ENCODE results near the gene PRAMEF9. TPM values are rescaled to one million over a fixed set of nuclear protein-coding genes. Genes with fewer than 3 reads are reported as not detected.
"Not testable (repeated sequence)": the region's sequence is repeated elsewhere in the genome, so short reads cannot be mapped to it uniquely, and the experiment has no call there.

Gene PRAMEF9
- total RNA-seq = not detected

DNA sequence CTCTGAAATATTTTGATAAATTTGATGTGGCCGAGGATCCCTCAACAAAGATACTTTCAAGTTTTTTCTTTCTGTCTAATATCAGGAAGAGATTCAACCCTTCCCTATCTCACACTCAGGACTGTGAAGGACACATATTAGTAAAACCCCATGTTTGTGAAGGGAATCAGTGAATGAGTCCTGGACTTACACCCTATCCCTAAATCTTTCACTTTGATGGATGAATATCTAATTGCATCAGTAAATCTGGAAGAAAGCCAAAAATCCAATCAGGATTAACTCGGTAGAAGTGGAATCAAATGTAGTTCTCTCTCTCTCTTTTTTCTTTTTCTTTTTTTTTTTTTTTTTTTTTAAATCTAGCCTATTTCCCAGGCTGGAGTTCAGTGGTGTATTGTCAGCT is at the start of gene PRAMEF9:
TSS of gene PRAMEF9 (plus strand) at position 301 of the 400 bp plus-strand sequence. CDS start 3,433 bp downstream, outside the sequence.
- H3K27me3 ChIP-seq (ENCODE audit: insufficient read depth, low read length); H3K4me3 ChIP-seq (ENCODE audit: low read length); H3K4me1 ChIP-seq (ENCODE audit: insufficient read depth, low read length): not testable (repeated sequence)

DNA sequence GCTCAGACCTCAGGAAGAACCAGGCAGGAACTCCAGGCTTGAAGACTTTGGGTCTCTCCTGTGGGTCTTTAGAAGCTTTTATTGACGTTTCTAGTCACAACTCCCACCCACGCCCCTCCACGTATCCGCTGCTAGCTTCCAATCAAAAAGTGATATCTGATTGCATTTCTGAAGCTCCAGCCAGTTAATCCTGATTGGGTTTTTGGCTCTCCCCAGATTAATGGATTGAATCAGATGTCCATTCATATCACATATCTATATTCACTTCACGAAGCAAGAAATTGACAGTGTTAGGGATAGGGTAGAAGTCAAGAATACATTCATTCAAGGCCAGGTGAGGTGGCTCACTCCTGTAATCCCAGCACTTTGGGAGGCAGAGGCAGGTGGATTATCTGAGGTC is 15.7 kb upstream of the PRAMEF9 start, which contains the start of gene PRAMEF26:
TSS of gene PRAMEF26 (minus strand) at position 101 of the 400 bp plus-strand sequence. CDS start 2,914 bp downstream, outside the sequence.
- H3K27me3 ChIP-seq (ENCODE audit: insufficient read depth, low read length); H3K4me1 ChIP-seq (ENCODE audit: insufficient read depth, low read length); H3K9me3 ChIP-seq (ENCODE audit: low read depth, low read length); H3K4me3 ChIP-seq (ENCODE audit: low read length): not testable (repeated sequence)

More for the DNA sequence above, at the start of gene PRAMEF9:
- H3K9me3 ChIP-seq (ENCODE audit: low read depth, low read length) = not testable (repeated sequence)

DNA sequence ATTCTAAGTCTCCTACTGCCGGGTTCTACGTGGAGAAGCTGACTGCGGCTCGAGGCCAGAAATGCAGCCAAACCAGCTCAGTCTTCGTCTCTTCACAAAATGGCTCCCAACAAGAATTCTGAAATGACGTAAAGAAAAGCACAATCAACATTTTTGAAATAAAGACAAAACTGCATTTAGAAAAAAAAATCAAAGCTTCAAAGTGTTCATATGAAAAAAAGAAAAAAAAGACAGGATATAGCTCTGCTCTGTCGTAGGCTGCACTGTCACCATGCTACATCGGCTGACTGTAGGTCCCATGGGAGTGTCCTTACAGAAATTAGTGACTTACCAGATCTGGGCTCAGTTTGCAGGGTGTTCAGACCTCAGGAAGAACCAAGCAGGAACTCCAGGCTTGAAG is 6.1 kb upstream of the PRAMEF9 start, which contains the start of gene HNRNPCL4:
TSS of gene HNRNPCL4 (minus strand) at position 101 of the 400 bp plus-strand sequence. CDS start 164 bp downstream, outside the sequence.
- H3K4me1 ChIP-seq (ENCODE audit: insufficient read depth, low read length); H3K9me3 ChIP-seq (ENCODE audit: low read depth, low read length); H3K4me3 ChIP-seq (ENCODE audit: low read length); H3K27me3 ChIP-seq (ENCODE audit: insufficient read depth, low read length): not testable (repeated sequence)

DNA sequence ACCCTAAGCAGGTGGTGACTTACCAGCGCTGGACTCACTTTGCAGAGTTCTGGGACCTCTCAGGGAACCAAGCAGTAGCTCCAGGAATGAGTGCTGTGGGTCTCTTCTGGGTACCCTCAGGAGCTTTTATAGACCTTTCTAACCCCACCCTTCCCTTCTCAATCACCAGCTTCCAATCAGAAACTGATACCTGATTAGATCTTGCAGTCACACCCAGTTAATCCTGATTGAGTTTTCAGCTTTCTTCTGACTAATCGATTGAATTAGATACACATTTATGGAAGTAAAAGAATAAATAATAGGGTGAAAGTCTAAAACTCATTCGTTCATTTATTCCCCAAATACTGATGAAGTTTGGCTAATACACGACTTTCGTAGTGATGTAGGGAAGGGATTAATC is 29.7 kb downstream of the PRAMEF9 start, which contains the start of gene PRAMEF13:
TSS of gene PRAMEF13 (minus strand) at position 101 of the 400 bp plus-strand sequence. CDS start 1,820 bp downstream, outside the sequence.
- H3K27me3 ChIP-seq (ENCODE audit: insufficient read depth, low read length); H3K4me3 ChIP-seq (ENCODE audit: low read length); H3K9me3 ChIP-seq (ENCODE audit: low read depth, low read length); H3K4me1 ChIP-seq (ENCODE audit: insufficient read depth, low read length): not testable (repeated sequence)

DNA sequence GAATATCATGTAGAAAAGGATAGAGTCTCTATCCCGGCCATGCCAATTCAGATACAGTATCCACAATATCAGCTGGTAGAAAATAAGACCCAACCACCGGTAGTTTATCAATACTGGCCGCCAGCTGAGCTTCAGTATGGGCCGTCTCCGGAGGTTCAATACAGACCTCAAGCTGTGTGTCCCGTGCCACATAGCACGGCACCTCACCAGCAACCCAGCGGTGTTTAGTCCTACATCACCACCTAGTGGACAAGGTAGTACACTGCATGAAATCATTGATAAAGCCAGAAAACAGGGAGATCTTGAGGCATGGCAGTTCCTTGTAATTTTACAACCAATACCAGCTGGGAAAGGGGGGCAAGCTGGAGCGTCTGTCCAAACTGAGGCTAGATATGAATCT is 37.1 kb downstream of the PRAMEF9 start:
- not testable (repeated sequence) for H3K27me3 ChIP-seq (ENCODE audit: insufficient read depth, low read length); H3K9me3 ChIP-seq (ENCODE audit: low read depth, low read length); H3K4me1 ChIP-seq (ENCODE audit: insufficient read depth, low read length); H3K4me3 ChIP-seq (ENCODE audit: low read length)

DNA sequence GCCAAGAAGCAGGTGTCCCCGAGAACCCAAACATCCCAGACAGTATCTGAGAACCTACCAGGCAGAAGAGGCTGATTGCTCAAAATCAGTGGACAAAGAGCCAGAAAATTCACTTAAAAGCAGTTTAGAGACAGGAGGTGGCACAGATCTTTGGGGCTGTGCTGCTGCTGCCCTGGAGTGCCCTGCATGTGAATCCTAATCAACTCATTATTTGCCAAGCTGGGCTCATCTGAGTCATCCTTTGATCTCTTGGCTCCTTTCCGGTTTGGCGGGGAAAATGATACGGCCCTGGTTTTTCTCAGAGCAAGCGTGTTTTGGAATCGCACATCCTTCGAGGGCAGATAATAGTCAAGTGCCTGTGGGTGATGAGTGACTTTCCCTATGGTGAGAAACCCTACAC is 45.0 kb downstream of the PRAMEF9 start:
- not testable (repeated sequence) for H3K9me3 ChIP-seq (ENCODE audit: low read depth, low read length); H3K4me3 ChIP-seq (ENCODE audit: low read length)

DNA sequence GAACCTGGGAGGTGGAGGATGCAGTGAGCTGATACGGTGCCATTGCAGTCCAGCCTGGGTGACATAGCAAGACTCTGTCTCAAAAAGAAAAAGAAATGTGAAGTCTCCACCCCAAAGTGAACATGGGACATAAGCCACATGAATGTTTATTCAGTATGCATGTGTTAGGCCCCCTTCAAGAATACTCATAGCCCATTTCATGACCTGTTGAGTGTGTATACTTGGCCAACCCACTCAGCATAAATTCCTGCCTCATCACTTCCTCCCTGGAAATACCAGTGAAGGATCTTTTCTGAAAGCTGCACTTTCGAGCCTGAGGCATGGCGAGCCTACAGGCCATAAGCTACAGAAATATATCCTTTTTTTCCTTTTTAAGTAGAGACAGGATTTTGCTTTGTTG is 47.6 kb downstream of the PRAMEF9 start:
- not testable (repeated sequence) for H3K9me3 ChIP-seq (ENCODE audit: low read depth, low read length); H3K4me1 ChIP-seq (ENCODE audit: insufficient read depth, low read length); H3K4me3 ChIP-seq (ENCODE audit: low read length); H3K27me3 ChIP-seq (ENCODE audit: insufficient read depth, low read length)

More for the DNA sequence above, 45.0 kb downstream of the PRAMEF9 start:
- not testable (repeated sequence) for H3K4me1 ChIP-seq (ENCODE audit: insufficient read depth, low read length); H3K27me3 ChIP-seq (ENCODE audit: insufficient read depth, low read length)

DNA sequence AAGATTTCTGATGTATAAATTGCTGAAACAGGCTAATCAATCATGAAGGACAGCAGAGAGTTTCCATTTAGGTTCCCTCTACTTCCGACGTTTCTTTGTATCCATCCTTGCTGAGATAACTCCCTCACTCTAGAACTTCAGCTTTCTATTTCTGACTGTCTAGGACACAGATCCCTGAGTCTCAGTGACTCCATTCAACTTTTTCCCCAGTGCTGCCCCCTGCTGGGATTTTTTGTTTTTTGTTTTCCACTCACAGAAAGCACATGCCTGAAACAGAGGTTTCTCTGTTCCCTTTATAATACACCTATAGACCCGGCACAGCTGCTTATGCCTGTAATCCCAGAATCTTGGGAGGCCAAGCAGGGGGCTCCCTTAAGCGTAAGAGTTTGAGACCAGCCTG is 51.1 kb downstream of the PRAMEF9 start:
- H3K27me3 ChIP-seq (ENCODE audit: insufficient read depth, low read length); H3K4me1 ChIP-seq (ENCODE audit: insufficient read depth, low read length); H3K4me3 ChIP-seq (ENCODE audit: low read length); H3K9me3 ChIP-seq (ENCODE audit: low read depth, low read length): not testable (repeated sequence)

DNA sequence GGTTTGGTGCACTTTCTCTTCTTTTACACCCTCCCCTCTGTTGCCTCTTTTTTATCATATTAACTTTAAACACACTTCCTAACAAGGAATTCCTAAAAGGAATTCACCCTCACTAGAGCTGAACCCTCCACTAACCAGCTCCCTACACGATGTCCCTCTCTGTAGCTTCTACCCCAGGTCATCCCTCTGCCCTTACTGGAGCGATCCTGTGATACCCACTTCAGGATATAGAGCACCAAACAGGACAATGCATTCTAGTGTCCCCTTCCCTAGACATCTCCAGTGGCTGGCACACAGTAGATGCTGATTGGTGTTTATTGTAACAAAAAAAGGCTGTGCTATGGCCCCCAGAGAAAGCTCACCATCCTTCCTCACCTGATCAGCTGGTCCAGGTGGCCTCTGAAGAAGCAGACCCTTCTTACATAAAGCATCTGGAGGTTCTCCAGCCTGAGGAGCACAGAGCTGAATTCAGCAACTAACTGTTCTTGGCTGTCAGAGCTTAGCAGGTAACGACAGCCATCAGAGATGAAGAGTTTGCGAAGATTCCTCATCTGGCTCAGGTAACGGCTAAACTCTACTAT is 52.9 kb downstream of the PRAMEF9 start:
- Histone ChIP-seq H3K4me1 (ENCODE audit: insufficient read depth, low read length) (no peaks in the 10 kb centered on the region), H3K27me3 (ENCODE audit: insufficient read depth, low read length) (no peaks in the 10 kb centered on the region), H3K4me3 (ENCODE audit: low read length) (no peak overlapping the region), H3K9me3 (ENCODE audit: low read depth, low read length) (no peaks in the 10 kb centered on the region)

DNA sequence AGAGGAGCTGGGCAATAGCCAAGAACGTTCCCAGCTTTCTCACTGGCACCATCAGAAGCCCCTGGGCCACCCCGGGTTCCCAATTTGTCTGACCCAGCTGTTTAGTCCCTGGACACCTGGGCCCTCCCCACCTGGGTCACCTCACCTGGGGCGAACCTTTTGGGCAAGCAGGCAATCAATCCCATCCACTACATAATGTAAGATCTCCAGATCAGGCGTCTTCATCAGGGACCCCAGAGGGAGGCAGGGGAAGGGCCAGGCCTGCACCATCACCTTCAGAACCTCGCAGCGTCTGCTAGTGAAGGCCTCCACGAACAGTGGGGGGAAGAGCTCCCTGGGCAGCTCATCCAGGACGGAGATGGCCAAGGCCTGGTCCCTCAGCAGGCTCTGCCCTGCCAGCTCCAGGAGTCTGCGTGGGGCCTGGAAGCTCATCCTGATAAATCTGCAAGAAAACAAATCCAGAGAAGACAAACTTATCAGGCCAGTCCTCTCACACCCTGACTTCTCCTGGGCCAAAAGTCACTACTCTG is 54.1 kb downstream of the PRAMEF9 start, which contains the start of gene PRAMEF18:
TSS of gene PRAMEF18 (minus strand) at position 480 of the 530 bp plus-strand sequence. CDS start at position 432, 48 bp downstream.
- H3K4me3 ChIP-seq (ENCODE audit: low read length); H3K9me3 ChIP-seq (ENCODE audit: low read depth, low read length); H3K27me3 ChIP-seq (ENCODE audit: insufficient read depth, low read length); H3K4me1 ChIP-seq (ENCODE audit: insufficient read depth, low read length): not testable (repeated sequence)

DNA sequence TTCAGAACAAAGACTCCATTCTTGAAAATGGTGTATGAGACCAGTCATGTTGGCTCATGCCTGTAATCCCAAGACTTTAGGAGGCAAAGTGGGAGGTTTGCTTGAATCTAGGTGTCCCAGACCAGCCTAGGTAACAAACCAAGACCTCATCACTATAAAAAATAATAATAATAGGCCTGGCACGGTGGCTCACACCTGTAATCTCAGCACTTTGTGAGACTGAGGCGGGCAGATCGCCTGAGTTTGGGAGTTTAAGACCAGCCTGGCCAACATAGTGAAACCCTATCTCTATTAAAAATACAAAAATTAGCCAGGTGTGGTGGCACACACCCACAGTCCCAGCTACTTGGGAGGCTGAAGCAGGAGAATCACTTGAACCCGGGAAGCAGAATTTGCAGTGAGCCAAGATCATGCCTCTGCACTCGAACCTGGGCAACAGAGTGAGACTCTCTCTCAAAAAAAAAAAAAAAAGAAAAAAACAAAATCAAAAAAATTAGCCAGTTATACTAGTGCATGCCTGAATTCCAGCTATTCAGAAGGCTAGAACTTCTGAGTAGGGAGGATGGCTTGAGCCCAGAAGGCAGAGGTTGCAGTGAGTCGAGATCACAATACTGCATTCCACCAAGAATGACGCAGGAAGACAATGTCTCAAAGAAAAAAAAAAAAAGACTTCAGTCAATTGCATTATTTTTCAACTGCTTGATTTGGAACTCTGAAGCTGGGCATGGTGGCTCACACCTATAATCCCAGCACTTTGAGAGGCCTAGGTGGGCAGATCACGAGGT is 55.8 kb downstream of the PRAMEF9 start:
- not testable (repeated sequence) for H3K9me3 ChIP-seq (ENCODE audit: low read depth, low read length); H3K4me1 ChIP-seq (ENCODE audit: insufficient read depth, low read length); H3K27me3 ChIP-seq (ENCODE audit: insufficient read depth, low read length); H3K4me3 ChIP-seq (ENCODE audit: low read length)

DNA sequence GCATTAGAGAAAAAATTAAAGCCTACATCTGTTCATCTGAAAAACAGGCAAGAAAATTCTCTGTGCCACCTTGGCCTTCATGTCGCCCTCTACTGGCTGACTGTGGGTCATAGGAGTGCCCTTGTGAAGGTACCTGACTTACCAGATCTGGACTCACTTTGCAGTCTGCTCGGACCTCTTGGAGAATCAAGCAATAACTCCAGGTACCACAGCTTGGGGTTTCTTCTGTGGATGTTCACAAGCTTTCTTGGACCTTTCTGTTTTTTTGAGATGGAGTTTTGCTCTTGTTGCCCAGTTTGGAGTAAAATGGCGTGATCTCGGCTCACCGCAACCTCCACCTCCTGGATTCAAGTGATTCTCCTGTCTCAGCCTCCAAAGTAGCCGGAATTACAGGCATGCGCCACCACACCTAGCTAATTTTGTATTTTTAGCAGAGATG is 56.7 kb downstream of the PRAMEF9 start:
- no peaks in the 10 kb centered on the region for H3K4me1 ChIP-seq (ENCODE audit: insufficient read depth, low read length)
- no peak overlapping the region for H3K4me3 ChIP-seq (ENCODE audit: low read length)
- H3K27me3 ChIP-seq (ENCODE audit: insufficient read depth, low read length) = no peaks in the 10 kb centered on the region
- no peaks in the 10 kb centered on the region for H3K9me3 ChIP-seq (ENCODE audit: low read depth, low read length)

Other genes starting within 250 kb of the PRAMEF9 start
- not detected for gene PRAMEF6, start 224.3 kb upstream of the PRAMEF9 start, total RNA-seq
- not detected for gene PRAMEF27, start 115.3 kb upstream of the PRAMEF9 start, total RNA-seq
- gene HNRNPCL3, start 111.1 kb upstream of the PRAMEF9 start, total RNA-seq = not detected
- gene PRAMEF25, start 101.1 kb upstream of the PRAMEF9 start, total RNA-seq = not detected
- gene HNRNPCL2, start 55.0 kb upstream of the PRAMEF9 start, total RNA-seq = not detected
- not detected for gene PRAMEF26, start 15.8 kb upstream of the PRAMEF9 start, total RNA-seq
- not detected for gene HNRNPCL4, start 6.2 kb upstream of the PRAMEF9 start, total RNA-seq
- not detected for gene PRAMEF13, start 29.6 kb downstream of the PRAMEF9 start, total RNA-seq
- not detected for gene PRAMEF18, start 54.3 kb downstream of the PRAMEF9 start, total RNA-seq
- gene PRAMEF5, start 82.3 kb downstream of the PRAMEF9 start, total RNA-seq = not detected
- gene PRAMEF8, start 113.3 kb downstream of the PRAMEF9 start, total RNA-seq = not detected
- not detected for gene PRAMEF33, start 131.7 kb downstream of the PRAMEF9 start, total RNA-seq
- 0.10 TPM for gene PRAMEF15, start 143.7 kb downstream of the PRAMEF9 start, total RNA-seq
- not detected for gene PRAMEF14, start 175.3 kb downstream of the PRAMEF9 start, total RNA-seq
- gene PRAMEF19, start 200.1 kb downstream of the PRAMEF9 start, total RNA-seq = not detected
- gene PRAMEF17, start 217.8 kb downstream of the PRAMEF9 start, total RNA-seq = not detected
- gene PRAMEF20, start 238.6 kb downstream of the PRAMEF9 start, total RNA-seq = not detected